Activated B cell treated with CpG ODN at 0.5 μM for 24 hours (primary cell): ENCODE results near the gene FKBP3. TPM values are rescaled to one million over a fixed set of nuclear protein-coding genes. Genes with fewer than 3 reads are reported as not detected.

Experiments used
- ATAC-seq: fragments of 200-7000 bp; cut with Tn5 transposase; one replicate; pipeline ENCODE4 v1.10.0; 2021; ENCODE audit warnings: low read depth, mild to moderate bottlenecking, moderate library complexity
- CTCF ChIA-PET: fragments of 350-600 bp; sonication (Branson Sonifier 250); formaldehyde crosslinking; loops from one replicate; lab custom pipeline; 2021; ENCODE audit warnings: antibody characterized with exemption; lab: Charles Lee
- POLR2A ChIA-PET: fragments of 350-600 bp; sonication (Branson Sonifier 250); formaldehyde crosslinking; loops from one replicate; lab custom pipeline; 2021; ENCODE audit warnings: antibody characterized with exemption; lab: Charles Lee
- DNase-seq: peaks from one replicate; pipeline ENCODE4 v3.0.0; 2022
- H3K27ac Mint-ChIP-seq: one replicate; pipeline ENCODE4 v1.8.0; 2020; ENCODE audit warnings: mixed read lengths
- H3K27me3 Mint-ChIP-seq: one replicate; pipeline ENCODE4 v1.8.0; 2021; ENCODE audit warnings: mixed read lengths
- H3K36me3 Mint-ChIP-seq: one replicate; pipeline ENCODE4 v1.8.0; 2021; ENCODE audit warnings: low read depth, mixed read lengths
- H3K4me1 Mint-ChIP-seq: one replicate; pipeline ENCODE4 v1.8.0; 2021; ENCODE audit warnings: mixed read lengths
- H3K4me3 Mint-ChIP-seq: one replicate; pipeline ENCODE4 v1.8.0; 2020; ENCODE audit warnings: mild to moderate bottlenecking, mixed read lengths
- H3K9me3 Mint-ChIP-seq: one replicate; pipeline ENCODE4 v1.8.0; 2020; ENCODE audit warnings: mixed read lengths
- intact Hi-C: fragments of 100-400 bp; cut with micrococcal nuclease; formaldehyde crosslinking; loops from one replicate; pipeline ENCODE4 v1.15.1; 2024
- total RNA-seq: library from RNA; stranded (reverse); gene quantifications from 2 replicates; pipeline ENCODE4 v1.2.3, GENCODE V29; 2022
- TF ChIP-seq, protein P1 (sequence below): fragments of 200-600 bp; IDR thresholded peaks from one replicate; pipeline ENCODE4 v1.8.0; 2022; ENCODE audit warnings: antibody characterized with exemption, mild to moderate bottlenecking

The FKBP3 gene
- total RNA-seq, 1 donor from 2014 or later, result 58.3 TPM

DNA sequence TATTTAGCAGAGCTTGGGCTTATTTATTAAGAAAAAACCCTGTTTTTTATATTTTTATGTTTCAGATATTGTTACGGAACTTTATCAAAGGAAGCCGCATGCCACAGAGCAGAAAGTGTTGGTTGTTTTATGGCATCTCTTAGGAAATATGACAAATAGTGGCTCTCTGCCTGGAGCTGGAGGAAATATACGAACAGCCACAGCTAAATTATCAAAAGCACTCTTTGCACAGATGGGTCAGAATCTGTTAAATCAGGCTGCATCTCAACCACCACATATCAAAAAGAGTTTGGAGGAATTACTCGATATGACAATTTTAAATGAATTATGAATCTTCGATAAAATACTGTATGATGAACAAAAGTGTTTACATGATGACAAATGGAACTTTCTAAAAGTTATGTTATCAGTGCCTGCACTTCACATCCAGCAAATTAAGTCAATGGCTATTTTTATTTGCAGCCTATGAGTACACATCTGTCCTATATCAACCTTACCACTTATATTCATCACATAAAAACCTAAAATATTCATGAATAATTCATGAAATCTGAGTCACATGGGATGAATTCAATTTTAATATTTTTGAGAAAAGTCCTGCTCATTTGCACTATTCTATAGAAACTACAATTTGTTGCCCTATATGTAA is 60.9 kb downstream of the FKBP3 start:
- Mint-ChIP-seq H3K27ac (no peak overlapping the region), H3K9me3 (no peaks in the 10 kb centered on the region), H3K27me3 (no peaks in the 10 kb centered on the region), H3K4me3 (no peak overlapping the region), H3K36me3 (peaks cover 20% of the 10 kb centered on the region), H3K4me1 (no peaks in the 10 kb centered on the region)
- TF ChIP-seq, protein P1, sequence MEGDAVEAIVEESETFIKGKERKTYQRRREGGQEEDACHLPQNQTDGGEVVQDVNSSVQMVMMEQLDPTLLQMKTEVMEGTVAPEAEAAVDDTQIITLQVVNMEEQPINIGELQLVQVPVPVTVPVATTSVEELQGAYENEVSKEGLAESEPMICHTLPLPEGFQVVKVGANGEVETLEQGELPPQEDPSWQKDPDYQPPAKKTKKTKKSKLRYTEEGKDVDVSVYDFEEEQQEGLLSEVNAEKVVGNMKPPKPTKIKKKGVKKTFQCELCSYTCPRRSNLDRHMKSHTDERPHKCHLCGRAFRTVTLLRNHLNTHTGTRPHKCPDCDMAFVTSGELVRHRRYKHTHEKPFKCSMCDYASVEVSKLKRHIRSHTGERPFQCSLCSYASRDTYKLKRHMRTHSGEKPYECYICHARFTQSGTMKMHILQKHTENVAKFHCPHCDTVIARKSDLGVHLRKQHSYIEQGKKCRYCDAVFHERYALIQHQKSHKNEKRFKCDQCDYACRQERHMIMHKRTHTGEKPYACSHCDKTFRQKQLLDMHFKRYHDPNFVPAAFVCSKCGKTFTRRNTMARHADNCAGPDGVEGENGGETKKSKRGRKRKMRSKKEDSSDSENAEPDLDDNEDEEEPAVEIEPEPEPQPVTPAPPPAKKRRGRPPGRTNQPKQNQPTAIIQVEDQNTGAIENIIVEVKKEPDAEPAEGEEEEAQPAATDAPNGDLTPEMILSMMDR, result no peak
- CTCF ChIA-PET, result no interaction called here
- POLR2A ChIA-PET, result no interaction called here
- ATAC-seq (no peak), DNase-seq (no peak)
- intact Hi-C loops, result no loop called here

DNA sequence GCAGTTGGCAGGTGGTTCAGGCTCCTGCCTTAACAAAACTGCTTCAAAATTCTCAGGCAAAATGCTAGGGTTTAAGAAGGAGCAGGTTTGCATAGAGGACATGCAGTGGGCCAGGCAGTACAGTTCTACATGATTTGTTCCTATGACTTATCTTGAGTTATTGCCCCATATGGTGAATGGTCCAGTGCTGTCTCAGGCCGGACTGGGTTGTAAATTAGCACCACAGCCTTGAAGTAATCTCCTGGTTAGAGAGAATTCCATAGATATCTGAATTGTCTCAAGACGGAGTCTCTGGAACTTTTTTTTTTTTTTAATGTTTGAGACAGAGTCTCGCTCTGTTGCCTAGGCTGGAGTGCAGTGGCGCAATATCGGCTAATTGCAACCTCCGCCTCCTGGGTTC is 62.2 kb downstream of the FKBP3 start:
- ChIA-PET CTCF (no interaction called here), POLR2A (no interaction called here)
- Mint-ChIP-seq H3K9me3 (no peaks in the 10 kb centered on the region), H3K27ac (no peak overlapping the region), H3K27me3 (no peaks in the 10 kb centered on the region), H3K36me3 (peaks cover 24% of the 10 kb centered on the region), H3K4me3 (no peak overlapping the region), H3K4me1 (no peaks in the 10 kb centered on the region)
- DNase-seq (no peak), ATAC-seq (no peak)
- intact Hi-C loops, result no loop called here
- TF ChIP-seq, protein P1, result no peak

DNA sequence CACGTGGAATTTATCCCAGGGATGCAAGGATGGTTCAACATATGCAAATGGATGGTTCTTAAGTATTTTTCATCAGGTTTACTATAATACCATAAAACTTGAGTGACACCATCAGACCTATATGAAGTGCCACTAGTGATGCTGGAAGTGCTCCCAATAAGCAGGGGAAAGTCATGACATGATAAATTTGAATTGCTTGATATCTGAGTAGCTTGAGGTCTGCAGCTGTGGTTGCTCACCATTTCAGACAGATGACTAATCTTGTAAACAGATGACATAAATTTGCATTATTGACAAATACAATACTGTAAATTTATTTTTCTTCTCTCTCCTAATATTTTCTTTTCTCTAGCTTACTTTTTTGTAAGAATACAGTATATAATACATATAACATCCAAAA is 64.1 kb downstream of the FKBP3 start:
- H3K4me1 Mint-ChIP-seq, result no peaks in the 10 kb centered on the region
- intact Hi-C loops, result no loop called here
- H3K27ac Mint-ChIP-seq, result no peak overlapping the region
- ATAC-seq, result no peak
- H3K36me3 Mint-ChIP-seq, result peaks cover 24% of the 10 kb centered on the region
- TF ChIP-seq, protein P1, result no peak
- CTCF ChIA-PET, result no interaction called here
- H3K9me3 Mint-ChIP-seq, result no peaks in the 10 kb centered on the region
- H3K27me3 Mint-ChIP-seq, result no peaks in the 10 kb centered on the region
- no peak for DNase-seq
- POLR2A ChIA-PET, result no interaction called here
- H3K4me3 Mint-ChIP-seq, result no peak overlapping the region

DNA sequence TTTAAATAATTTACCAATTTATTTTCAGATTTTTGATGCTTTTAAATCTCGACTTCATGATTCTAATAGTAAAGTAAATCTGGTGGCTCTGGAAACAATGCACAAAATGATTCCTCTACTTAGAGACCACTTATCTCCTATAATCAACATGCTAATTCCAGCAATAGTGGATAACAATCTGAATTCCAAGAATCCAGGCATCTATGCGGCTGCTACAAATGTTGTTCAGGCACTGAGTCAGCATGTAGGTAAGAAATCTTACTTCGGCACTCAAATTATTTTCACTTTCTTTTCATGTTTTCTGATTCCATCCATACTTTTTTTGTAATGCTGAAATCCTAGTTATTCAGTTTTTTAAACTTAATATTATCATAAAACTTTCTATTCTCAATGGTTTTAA is 65.9 kb downstream of the FKBP3 start:
- no peak for DNase-seq
- POLR2A ChIA-PET, result no interaction called here
- CTCF ChIA-PET, result no interaction called here
- Mint-ChIP-seq H3K4me3 (no peak overlapping the region), H3K9me3 (no peaks in the 10 kb centered on the region), H3K27ac (no peak overlapping the region), H3K4me1 (no peaks in the 10 kb centered on the region), H3K27me3 (no peaks in the 10 kb centered on the region), H3K36me3 (peaks cover 20% of the 10 kb centered on the region)
- no peak for ATAC-seq
- TF ChIP-seq, protein P1, result no peak
- intact Hi-C loops, result no loop called here

DNA sequence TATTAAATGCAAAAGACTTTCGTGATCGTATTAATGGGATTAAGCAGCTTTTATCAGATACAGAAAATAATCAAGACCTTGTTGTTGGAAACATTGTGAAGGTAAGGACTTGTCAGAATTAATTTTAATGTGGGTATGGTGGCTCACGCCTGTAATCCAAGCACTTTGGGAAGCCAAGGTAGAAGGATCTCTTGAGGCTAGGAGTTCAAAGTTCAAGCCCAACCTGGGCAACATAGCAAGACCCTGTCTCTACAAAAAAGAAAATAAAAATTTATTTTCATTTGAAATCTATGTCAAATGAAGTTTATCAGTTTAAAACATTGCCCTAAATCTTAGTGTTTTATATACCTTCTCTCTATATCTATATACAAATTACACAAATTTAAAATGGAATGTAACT is 67.6 kb downstream of the FKBP3 start:
- TF ChIP-seq, protein P1, result no peak

More for the DNA sequence above, 67.6 kb downstream of the FKBP3 start:
- no peaks in the 10 kb centered on the region for H3K9me3 Mint-ChIP-seq
- DNase-seq, result no peak
- no peak for ATAC-seq
- POLR2A ChIA-PET, result no interaction called here
- H3K27ac Mint-ChIP-seq, result no peak overlapping the region
- intact Hi-C loops, result no loop called here
- no peaks in the 10 kb centered on the region for H3K27me3 Mint-ChIP-seq
- CTCF ChIA-PET, result no interaction called here
- no peak overlapping the region for H3K4me3 Mint-ChIP-seq
- H3K4me1 Mint-ChIP-seq, result no peaks in the 10 kb centered on the region
- peaks cover 16% of the 10 kb centered on the region for H3K36me3 Mint-ChIP-seq
